GM12874 (cell line): ENCODE results near the gene MAMSTR.

ENCODE experiments used
- TF ChIP-seq, protein P1 (sequence below): IDR thresholded peaks from 2 replicates; pipeline ENCODE4 v1.5.1; 2011; ENCODE audit warnings: low read depth, mild to moderate bottlenecking, control low read depth, low read length, moderate library complexity; ENCODE audit not compliant: insufficient read depth

The MAMSTR gene

DNA sequence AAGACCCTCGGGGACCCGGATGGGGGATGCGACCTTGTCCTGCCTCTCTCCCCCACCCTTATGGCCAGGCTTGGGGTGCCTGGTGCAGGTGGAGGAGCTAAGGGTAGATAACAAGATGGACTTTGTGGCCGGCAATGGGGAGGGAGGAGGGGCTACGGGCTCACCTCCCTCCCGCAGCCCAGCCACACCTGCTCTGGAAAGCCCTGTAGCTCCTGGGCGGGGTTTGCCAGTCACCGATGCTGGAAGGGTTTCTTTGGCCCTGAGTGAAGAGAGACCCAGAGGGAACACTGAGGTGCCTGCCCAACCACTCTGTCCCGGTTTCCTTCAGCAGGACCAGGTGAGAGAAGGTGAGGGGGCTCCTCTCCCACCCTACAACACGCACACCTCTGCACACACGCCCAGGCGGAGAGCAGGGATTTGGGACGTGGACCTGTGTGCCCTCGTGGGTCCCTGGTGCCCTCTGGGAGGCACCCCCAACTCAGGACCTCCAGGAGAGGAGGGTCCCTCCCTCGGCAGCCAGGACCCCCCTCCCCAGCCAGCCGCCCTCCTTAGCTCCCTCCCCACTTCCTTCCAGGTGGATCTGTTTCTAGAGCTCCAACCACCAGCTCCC is 23.7 kb downstream of the MAMSTR start, which contains the start of gene FUT2:
TSS of gene FUT2 (plus strand) at position 229 of the 610 bp plus-strand sequence. CDS start 6,986 bp downstream, outside the sequence.
- TF ChIP-seq, protein P1, sequence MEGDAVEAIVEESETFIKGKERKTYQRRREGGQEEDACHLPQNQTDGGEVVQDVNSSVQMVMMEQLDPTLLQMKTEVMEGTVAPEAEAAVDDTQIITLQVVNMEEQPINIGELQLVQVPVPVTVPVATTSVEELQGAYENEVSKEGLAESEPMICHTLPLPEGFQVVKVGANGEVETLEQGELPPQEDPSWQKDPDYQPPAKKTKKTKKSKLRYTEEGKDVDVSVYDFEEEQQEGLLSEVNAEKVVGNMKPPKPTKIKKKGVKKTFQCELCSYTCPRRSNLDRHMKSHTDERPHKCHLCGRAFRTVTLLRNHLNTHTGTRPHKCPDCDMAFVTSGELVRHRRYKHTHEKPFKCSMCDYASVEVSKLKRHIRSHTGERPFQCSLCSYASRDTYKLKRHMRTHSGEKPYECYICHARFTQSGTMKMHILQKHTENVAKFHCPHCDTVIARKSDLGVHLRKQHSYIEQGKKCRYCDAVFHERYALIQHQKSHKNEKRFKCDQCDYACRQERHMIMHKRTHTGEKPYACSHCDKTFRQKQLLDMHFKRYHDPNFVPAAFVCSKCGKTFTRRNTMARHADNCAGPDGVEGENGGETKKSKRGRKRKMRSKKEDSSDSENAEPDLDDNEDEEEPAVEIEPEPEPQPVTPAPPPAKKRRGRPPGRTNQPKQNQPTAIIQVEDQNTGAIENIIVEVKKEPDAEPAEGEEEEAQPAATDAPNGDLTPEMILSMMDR, result no peak

- TF ChIP-seq, protein P1, result no peak
Observed at GRCh38 chr19:48689449-48689848, 30.1 kb downstream of the MAMSTR start.

DNA sequence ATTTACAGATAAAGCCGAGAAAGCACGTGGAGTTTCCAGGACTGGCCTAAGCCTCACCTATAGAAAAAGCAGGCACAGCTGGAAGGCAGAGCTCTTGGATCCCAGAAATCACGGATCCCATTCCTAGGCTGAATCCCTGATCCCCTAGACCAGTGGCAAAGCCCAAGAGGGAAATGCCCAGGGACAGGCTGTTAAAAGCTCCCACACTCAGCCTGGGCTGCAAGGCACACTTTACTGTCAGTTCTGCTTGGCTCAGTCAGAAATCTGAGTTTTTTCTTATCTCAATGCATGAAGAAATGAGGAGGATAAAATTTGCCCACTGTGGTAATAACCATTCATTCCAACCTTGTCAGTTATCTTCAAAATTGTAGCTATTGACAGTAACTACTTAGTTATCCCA is 31.7 kb downstream of the MAMSTR start:
- TF ChIP-seq, protein P1, result no peak

DNA sequence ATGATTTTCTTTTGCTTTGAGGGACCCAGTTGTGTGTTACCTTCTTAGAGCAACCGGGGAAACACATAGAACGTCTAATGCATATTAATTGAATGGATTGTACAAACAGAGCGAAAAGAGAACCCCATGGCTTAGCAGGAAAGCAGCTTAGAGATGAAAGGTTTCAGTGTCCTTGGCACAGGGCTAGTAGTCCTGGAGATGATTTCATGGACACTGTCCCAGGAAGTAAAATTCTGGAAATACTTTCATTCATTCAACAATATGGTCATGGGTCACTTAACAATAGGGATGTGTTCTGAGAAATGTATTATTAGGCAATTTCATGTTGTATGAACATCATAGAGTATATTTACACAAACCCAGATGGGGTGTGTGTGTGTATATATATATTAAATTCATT is 33.4 kb downstream of the MAMSTR start:
- TF ChIP-seq, protein P1, result no peak

DNA sequence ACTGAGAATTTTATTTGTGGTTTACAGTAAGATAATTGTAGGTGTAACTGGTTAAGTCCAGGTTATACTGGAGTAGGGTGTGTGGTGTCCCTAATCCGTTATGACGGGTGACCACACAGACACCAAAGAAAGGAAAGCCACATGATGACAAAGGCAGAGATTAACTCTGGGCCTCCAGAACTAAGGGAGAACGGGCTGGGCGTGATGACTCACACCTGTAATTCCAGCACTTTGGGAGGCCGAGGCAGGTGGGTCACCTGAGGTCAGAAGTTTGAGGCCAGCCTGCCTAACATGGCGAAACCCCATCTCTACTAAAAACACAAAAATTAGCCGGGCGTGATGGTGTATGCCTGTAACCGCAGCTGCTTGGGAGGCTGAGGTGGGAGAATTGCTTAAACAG is 33.9 kb downstream of the MAMSTR start:
- TF ChIP-seq, protein P1, result no peak

DNA sequence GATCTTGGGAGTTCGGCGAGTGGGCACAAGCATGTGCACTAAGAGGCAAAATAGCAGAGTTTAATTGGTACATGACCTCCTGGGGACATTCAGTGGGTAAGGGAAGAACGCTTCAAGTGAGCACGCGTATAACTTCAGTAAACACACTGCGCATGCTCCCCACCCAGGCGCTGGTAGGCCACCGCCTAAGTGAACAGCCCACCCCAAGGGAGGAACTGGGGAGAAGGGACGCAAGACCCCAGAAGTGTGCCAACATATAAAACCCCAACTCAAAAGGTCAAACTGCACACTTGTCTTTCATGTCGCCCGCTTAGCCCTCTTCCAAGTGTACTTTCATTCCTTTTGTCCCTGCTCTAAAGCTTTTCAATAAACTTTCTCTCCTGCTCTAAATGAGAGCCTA is 36.2 kb downstream of the MAMSTR start:
- TF ChIP-seq, protein P1, result no peak

GRCh38 chr19:48681127-48681470 is 38.4 kb downstream of the MAMSTR start:
- TF ChIP-seq, protein P1, result no peak
